Measurements from ENCODE around the gene CHCHD3.

Gene CHCHD3

GRCh38 chr7:132766660-132767059 lies 315.2 kb downstream of the CHCHD3 start:
- TF ChIP-seq, protein P1, sequence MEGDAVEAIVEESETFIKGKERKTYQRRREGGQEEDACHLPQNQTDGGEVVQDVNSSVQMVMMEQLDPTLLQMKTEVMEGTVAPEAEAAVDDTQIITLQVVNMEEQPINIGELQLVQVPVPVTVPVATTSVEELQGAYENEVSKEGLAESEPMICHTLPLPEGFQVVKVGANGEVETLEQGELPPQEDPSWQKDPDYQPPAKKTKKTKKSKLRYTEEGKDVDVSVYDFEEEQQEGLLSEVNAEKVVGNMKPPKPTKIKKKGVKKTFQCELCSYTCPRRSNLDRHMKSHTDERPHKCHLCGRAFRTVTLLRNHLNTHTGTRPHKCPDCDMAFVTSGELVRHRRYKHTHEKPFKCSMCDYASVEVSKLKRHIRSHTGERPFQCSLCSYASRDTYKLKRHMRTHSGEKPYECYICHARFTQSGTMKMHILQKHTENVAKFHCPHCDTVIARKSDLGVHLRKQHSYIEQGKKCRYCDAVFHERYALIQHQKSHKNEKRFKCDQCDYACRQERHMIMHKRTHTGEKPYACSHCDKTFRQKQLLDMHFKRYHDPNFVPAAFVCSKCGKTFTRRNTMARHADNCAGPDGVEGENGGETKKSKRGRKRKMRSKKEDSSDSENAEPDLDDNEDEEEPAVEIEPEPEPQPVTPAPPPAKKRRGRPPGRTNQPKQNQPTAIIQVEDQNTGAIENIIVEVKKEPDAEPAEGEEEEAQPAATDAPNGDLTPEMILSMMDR (IDR thresholded peaks at IDR 0.05; ENCODE audit: unreplicated experiment in 3 of 3), result no peak
- Mint-ChIP-seq H3K27me3 (ENCODE audit: low read depth) (no peaks in the 10 kb centered on the region), H3K27ac (no peak overlapping the region), H3K4me1 (peaks cover 2% of the 10 kb centered on the region), H3K9me3 (peaks cover 8% of the 10 kb centered on the region), H3K36me3 (ENCODE audit: low read depth) (no peaks in the 10 kb centered on the region), H3K4me3 (no peak overlapping the region)

DNA sequence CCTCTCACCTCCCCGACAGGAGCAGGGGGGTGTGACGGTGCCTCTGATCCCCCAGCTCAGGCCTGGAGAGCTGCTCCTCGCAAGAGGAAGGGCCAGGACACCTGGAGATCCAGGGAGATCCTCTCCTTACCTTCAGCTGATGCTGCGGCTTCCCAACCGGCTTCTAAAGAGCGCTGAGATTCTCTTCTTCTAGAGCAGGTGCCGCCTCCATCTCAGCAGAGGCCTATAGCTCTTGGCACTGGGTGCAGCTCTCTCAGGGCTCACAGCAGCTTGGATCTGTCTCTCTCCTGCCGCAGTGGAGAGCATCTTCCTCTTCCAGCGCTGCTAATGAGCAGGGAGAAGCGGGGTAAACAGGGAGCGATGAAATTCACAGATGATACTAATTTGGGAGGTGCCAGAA lies 316.0 kb downstream of the CHCHD3 start:
- Mint-ChIP-seq H3K4me1 (peaks cover 8% of the 10 kb centered on the region), H3K36me3 (ENCODE audit: low read depth) (no peaks in the 10 kb centered on the region), H3K9me3 (peaks cover 8% of the 10 kb centered on the region), H3K4me3 (no peak overlapping the region), H3K27me3 (ENCODE audit: low read depth) (no peaks in the 10 kb centered on the region), H3K27ac (no peak overlapping the region)
- TF ChIP-seq, protein P1 (IDR thresholded peaks at IDR 0.05; ENCODE audit: unreplicated experiment in 3 of 3), result no peak

GRCh38 chr7:132764762-132765161 lies 317.1 kb downstream of the CHCHD3 start:
- TF ChIP-seq, protein P1 (IDR thresholded peaks at IDR 0.05; ENCODE audit: unreplicated experiment in 3 of 3), result no peak
- Mint-ChIP-seq H3K4me3 (no peak overlapping the region), H3K36me3 (ENCODE audit: low read depth) (no peaks in the 10 kb centered on the region), H3K27me3 (ENCODE audit: low read depth) (no peaks in the 10 kb centered on the region), H3K27ac (no peak overlapping the region), H3K9me3 (peaks cover 5% of the 10 kb centered on the region), H3K4me1 (peaks cover 8% of the 10 kb centered on the region)

DNA sequence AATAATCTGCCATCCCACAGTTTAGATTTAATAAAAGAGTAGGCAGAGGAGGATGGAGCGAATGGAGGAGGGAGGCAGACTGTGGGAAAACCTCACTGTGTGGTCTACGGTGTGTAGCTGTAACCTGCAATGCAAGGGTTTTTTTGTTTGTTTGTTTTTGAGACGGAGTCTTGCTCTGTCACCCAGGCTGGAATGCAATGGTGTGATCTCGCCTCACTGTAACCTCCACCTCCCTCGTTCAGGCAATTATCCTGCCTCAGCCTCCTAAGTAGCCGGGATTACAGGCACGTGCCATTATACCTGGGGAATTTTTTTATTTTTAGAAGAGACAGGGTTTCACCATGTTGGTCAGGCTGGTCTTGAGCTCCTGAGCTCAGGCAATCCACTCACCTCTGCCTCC lies 321.0 kb downstream of the CHCHD3 start:
- TF ChIP-seq, protein P1 (IDR thresholded peaks at IDR 0.05; ENCODE audit: unreplicated experiment in 3 of 3), result no peak
- Mint-ChIP-seq H3K4me3 (no peak overlapping the region), H3K9me3 (peaks cover 2% of the 10 kb centered on the region), H3K36me3 (ENCODE audit: low read depth) (no peaks in the 10 kb centered on the region), H3K27me3 (ENCODE audit: low read depth) (no peaks in the 10 kb centered on the region), H3K27ac (peak overlapping the region in 1 of 3 experiments; percentile 15), H3K4me1 (peaks cover 13% of the 10 kb centered on the region)

GRCh38 chr7:132760244-132760623 lies 321.7 kb downstream of the CHCHD3 start:
- no peak overlapping the region for H3K27ac Mint-ChIP-seq
- no peaks in the 10 kb centered on the region for H3K27me3 Mint-ChIP-seq (ENCODE audit: low read depth)
- H3K9me3 Mint-ChIP-seq, result peaks cover 2% of the 10 kb centered on the region
- TF ChIP-seq, protein P1 (IDR thresholded peaks at IDR 0.05; ENCODE audit: unreplicated experiment in 3 of 3), result no peak
- peaks cover 18% of the 10 kb centered on the region for H3K4me1 Mint-ChIP-seq
- H3K36me3 Mint-ChIP-seq (ENCODE audit: low read depth), result no peaks in the 10 kb centered on the region
- no peak overlapping the region for H3K4me3 Mint-ChIP-seq

- H3K4me3 Mint-ChIP-seq, result no peak overlapping the region
- H3K27me3 Mint-ChIP-seq (ENCODE audit: low read depth), result no peaks in the 10 kb centered on the region
- TF ChIP-seq, protein P1 (IDR thresholded peaks at IDR 0.05; ENCODE audit: unreplicated experiment in 3 of 3), result no peak
- H3K4me1 Mint-ChIP-seq, result peaks cover 18% of the 10 kb centered on the region
- peaks cover 2% of the 10 kb centered on the region for H3K9me3 Mint-ChIP-seq
- H3K36me3 Mint-ChIP-seq (ENCODE audit: low read depth), result no peaks in the 10 kb centered on the region
- H3K27ac Mint-ChIP-seq, result no peak overlapping the region
Measured at GRCh38 chr7:132759482-132760243, 322.2 kb downstream of the CHCHD3 start.

Measured in nephron (organoid).